CD4-positive, alpha-beta T cell treated with Interleukin-6 at 100 ng/mL for 8 hours (primary cell): ENCODE measurements around the gene RGS7.

ENCODE experiments used
- DNase-seq: peaks from one replicate; pipeline ENCODE4 v3.0.0-alpha.2; 2020; ENCODE audit warnings: mixed read lengths, low spot score

The RGS7 gene

GRCh38 chr1:241356519-241357365, at the start of gene RGS7:
Gene RGS7, minus strand, starts transcription at chr1:241357205.
- no peak for DNase-seq

GRCh38 chr1:241406421-241406820, 49.4 kb upstream of the RGS7 start:
- no peak for DNase-seq

GRCh38 chr1:241401156-241401555, 44.2 kb upstream of the RGS7 start:
- DNase-seq = no peak

- DNase-seq = no peak
Measured at GRCh38 chr1:241396747-241397681, 40.0 kb upstream of the RGS7 start.

- no peak for DNase-seq
Measured at GRCh38 chr1:241391926-241392710, 35.1 kb upstream of the RGS7 start.

GRCh38 chr1:241390526-241390925, 33.5 kb upstream of the RGS7 start:
- DNase-seq = no peak

GRCh38 chr1:241389400-241389799, 32.4 kb upstream of the RGS7 start:
- DNase-seq = no peak

- DNase-seq = no peak
Measured at GRCh38 chr1:241387216-241387615, 30.2 kb upstream of the RGS7 start.

GRCh38 chr1:241376701-241377100, 19.7 kb upstream of the RGS7 start:
- no peak for DNase-seq

GRCh38 chr1:241375886-241376285, 18.9 kb upstream of the RGS7 start:
- no peak for DNase-seq

- DNase-seq = no peak
Measured at GRCh38 chr1:241366196-241366595, 9.2 kb upstream of the RGS7 start.

GRCh38 chr1:241362350-241362749, 5.3 kb upstream of the RGS7 start:
- DNase-seq = no peak

GRCh38 chr1:241357366-241358340, 648 bp upstream of the RGS7 start:
- DNase-seq = no peak

- no peak for DNase-seq
Measured at GRCh38 chr1:241356187-241356518, 852 bp downstream of the RGS7 start.

- DNase-seq = no peak
Measured at GRCh38 chr1:241355311-241356010, 1.5 kb downstream of the RGS7 start.

GRCh38 chr1:241352401-241352800, 4.6 kb downstream of the RGS7 start:
- no peak for DNase-seq

- no peak for DNase-seq
Measured at GRCh38 chr1:241351841-241352240, 5.2 kb downstream of the RGS7 start.

GRCh38 chr1:241343956-241344355, 13.0 kb downstream of the RGS7 start:
- no peak for DNase-seq

GRCh38 chr1:241336335-241336734, 20.7 kb downstream of the RGS7 start:
- no peak for DNase-seq

- no peak for DNase-seq
Measured at GRCh38 chr1:241332987-241333386, 24.0 kb downstream of the RGS7 start.

- DNase-seq = no peak
Measured at GRCh38 chr1:241332037-241332409, 25.0 kb downstream of the RGS7 start.
